Natural killer cell (primary cell): ENCODE results near the gene IFT20. TPM values are rescaled to one million over a fixed set of nuclear protein-coding genes. Genes with fewer than 3 reads are reported as not detected.

Experiments used
- ATAC-seq, 3 donors: fragments of 150-1000 bp in 2 of 3; fragments of 200-7000 bp in 1 of 3; cut with Tn5 transposase; 1 replicate in 1 of 3; 2 replicates in 2 of 3; pipeline ENCODE4 v1.10.0; 2021; ENCODE audit warnings: mild to moderate bottlenecking in 2 of 3, moderate library complexity in 2 of 3
- DNase-seq, 2 donors: peaks; one replicate each; pipeline versions ENCODE4 v3.0.0 to v3.0.0-alpha.2; 2013 to 2021; ENCODE audit warnings: mixed read lengths in 1 of 2
- H3K27ac ChIP-seq: one replicate; pipeline ENCODE4 v1.5.1; 2013; ENCODE audit warnings: mild to moderate bottlenecking, low read length
- H3K27me3 ChIP-seq: one replicate; pipeline ENCODE4 v1.6.1; 2013; ENCODE audit warnings: low read length; ENCODE audit not compliant: control insufficient read depth, insufficient read depth
- H3K36me3 ChIP-seq: one replicate; pipeline ENCODE4 v1.6.1; 2013; ENCODE audit warnings: low read length; ENCODE audit not compliant: control insufficient read depth, insufficient read depth
- H3K4me1 ChIP-seq: one replicate; pipeline ENCODE4 v1.6.1; 2013; ENCODE audit warnings: low read length; ENCODE audit not compliant: control insufficient read depth, insufficient read depth
- H3K4me3 ChIP-seq: one replicate; pipeline ENCODE4 v1.5.1; 2013; ENCODE audit warnings: low read length
- H3K9me3 ChIP-seq: one replicate; pipeline ENCODE4 v1.6.1; 2013; ENCODE audit warnings: low read length; ENCODE audit not compliant: control insufficient read depth, insufficient read depth
- H3K27ac Mint-ChIP-seq, 2 donors: one replicate each; pipeline ENCODE4 v1.8.0; 2022; ENCODE audit warnings: mild to moderate bottlenecking in 2 of 2, mixed read lengths in 2 of 2, moderate library complexity in 1 of 2
- H3K27me3 Mint-ChIP-seq, 2 donors: one replicate each; pipeline ENCODE4 v1.8.0; 2022; ENCODE audit warnings: low read depth in 2 of 2, mixed read lengths in 2 of 2
- H3K36me3 Mint-ChIP-seq: one replicate; pipeline ENCODE4 v1.8.0; 2022; ENCODE audit warnings: mixed read lengths
- H3K4me1 Mint-ChIP-seq, 2 donors: one replicate each; pipeline ENCODE4 v1.8.0; 2022; ENCODE audit warnings: mixed read lengths in 2 of 2
- H3K4me3 Mint-ChIP-seq: one replicate; pipeline ENCODE4 v1.8.0; 2022; ENCODE audit warnings: mild to moderate bottlenecking, moderate library complexity, mixed read lengths
- H3K9me3 Mint-ChIP-seq, 2 donors: one replicate each; pipeline ENCODE4 v1.8.0; 2022; ENCODE audit warnings: mixed read lengths in 2 of 2
- CTCF ChIP-seq: fragments of 200-600 bp; IDR thresholded peaks from one replicate; pipeline ENCODE4 v1.8.0; 2022; ENCODE audit warnings: antibody characterized with exemption
- WGBS: methylation state at CpG from one replicate; pipeline ENCODE4 v1.1.7; 2013; ENCODE audit warnings: missing lambda C conversion rate; ENCODE audit not compliant: insufficient coverage; 5-methylcytosine and 5-hydroxymethylcytosine counted together
- intact Hi-C: fragments of 100-400 bp; cut with micrococcal nuclease; formaldehyde crosslinking; loops from one replicate; pipeline ENCODE4 v1.14.2; 2022
- total RNA-seq, 4 donors: library from RNA; stranded (reverse); fragments of 120-200 nt in 1 of 4; gene quantifications; one replicate each; pipeline versions ENCODE4 v1.2.3 to v1.2.4, GENCODE V29; 2013 to 2022

The IFT20 gene
- total RNA-seq, 3 donors from 2014 or later (not counting 1 experiment from before 2014, with no cell fraction given), result 50.0 to 109 (median 68.6) TPM

GRCh38 chr17:28317966-28318758, 17.1 kb downstream of the IFT20 start:
- intact Hi-C loops, result no loop called here
- Histone ChIP-seq H3K9me3 (no peaks in the 10 kb centered on the region), H3K27ac (no peak overlapping the region), H3K36me3 (no peaks in the 10 kb centered on the region), H3K4me3 (peak overlapping the region; percentile 77), H3K27me3 (no peaks in the 10 kb centered on the region), H3K4me1 (peaks cover 18% of the 10 kb centered on the region)
- no peaks in the 10 kb centered on the region for H3K36me3 Mint-ChIP-seq
- TF ChIP-seq CTCF, result no peak
- H3K9me3 Mint-ChIP-seq, result no peaks in the 10 kb centered on the region
- peaks cover 25 to 28% of the 10 kb centered on the region in 2 donors for H3K4me1 Mint-ChIP-seq
- DNase-seq (peak in 1 of 2 donors; percentile 20), ATAC-seq (no peak)
- 19% methylated on average over 40 of the region's 40 CpGs for WGBS
- H3K27ac Mint-ChIP-seq, result peak overlapping the region; percentile 78 to 90
- no peaks in the 10 kb centered on the region for H3K27me3 Mint-ChIP-seq
- peak overlapping the region; percentile 89 for H3K4me3 Mint-ChIP-seq

- Histone ChIP-seq H3K27ac (no peak overlapping the region), H3K4me1 (peaks cover 18% of the 10 kb centered on the region), H3K27me3 (no peaks in the 10 kb centered on the region), H3K4me3 (no peak overlapping the region), H3K36me3 (no peaks in the 10 kb centered on the region), H3K9me3 (no peaks in the 10 kb centered on the region)
- intact Hi-C loops, result no loop called here
- no peaks in the 10 kb centered on the region for H3K36me3 Mint-ChIP-seq
- H3K27me3 Mint-ChIP-seq, result peaks cover 0 to 3% of the 10 kb centered on the region in 2 donors
- 93% methylated on average over 21 of the region's 21 CpGs for WGBS
- no peak for ATAC-seq
- peak overlapping the region in 1 of 2 donors; percentile 90 for H3K27ac Mint-ChIP-seq
- TF ChIP-seq CTCF, result no peak
- H3K9me3 Mint-ChIP-seq, result no peaks in the 10 kb centered on the region
- peaks cover 25 to 28% of the 10 kb centered on the region in 2 donors for H3K4me1 Mint-ChIP-seq
- DNase-seq, result no peak
- H3K4me3 Mint-ChIP-seq, result peak overlapping the region; percentile 89
Observed at GRCh38 chr17:28317099-28317965, 17.9 kb downstream of the IFT20 start.

GRCh38 chr17:28315846-28316705, 19.2 kb downstream of the IFT20 start:
- peak overlapping the region; percentile 21 for H3K4me3 Mint-ChIP-seq
- no peak overlapping the region for H3K27ac ChIP-seq
- no peaks in the 10 kb centered on the region for H3K9me3 Mint-ChIP-seq
- intact Hi-C loops, result no loop called here
- H3K27ac Mint-ChIP-seq, result no peak overlapping the region
- H3K9me3 ChIP-seq, result no peaks in the 10 kb centered on the region
- no peak for TF ChIP-seq CTCF
- H3K36me3 ChIP-seq, result no peaks in the 10 kb centered on the region
- peaks cover 25 to 28% of the 10 kb centered on the region in 2 donors for H3K4me1 Mint-ChIP-seq
- H3K27me3 Mint-ChIP-seq, result peaks cover 0 to 3% of the 10 kb centered on the region in 2 donors
- no peaks in the 10 kb centered on the region for H3K27me3 ChIP-seq
- H3K4me3 ChIP-seq, result no peak overlapping the region
- no peaks in the 10 kb centered on the region for H3K36me3 Mint-ChIP-seq
- ATAC-seq (no peak), DNase-seq (no peak)
- peaks cover 18% of the 10 kb centered on the region for H3K4me1 ChIP-seq
- 94% methylated on average over 2 of the region's 4 CpGs for WGBS
